ENCODE results near the gene THRA. TPM values are rescaled to one million over a fixed set of nuclear protein-coding genes. Genes with fewer than 3 reads are reported as not detected.

THRA gene
- total and polyA plus RNA-seq, 12 donors: 29.8 to 102 (median 67.1) TPM

GRCh38 chr17:40019140-40019991 is 43.4 kb upstream of the THRA start:
- Histone ChIP-seq H3K27ac (peak overlapping the region in 5 of 10 donors; percentile 8 to 63 (median 60)), H3K4me1 (peaks cover 9 to 76% (median 53%) of the 10 kb centered on the region in 9 donors), H3K27me3 (no peaks in the 10 kb centered on the region), H3K36me3 (peaks cover 0 to 53% (median 37%) of the 10 kb centered on the region in 9 donors), H3K4me3 (no peak overlapping the region), H3K9me3 (no peaks in the 10 kb centered on the region)
- ATAC-seq (peak in 2 of 8 donors; percentile 5 to 51), DNase-seq (peak in 1 of 2 donors; percentile 30)
- TF ChIP-seq CTCF (IDR thresholded peaks at IDR 0.05): no peak
- WGBS, 2 donors: 79 to 82% methylated on average over 24 of the region's 24 CpGs
- intact Hi-C loops (cut with DNase I): loop anchor here in 8 of 10 donors (5.0 to 10.0 kb wide), 6 partner anchors 145 to 275 kb away; partner anchors contain the start of gene CDC6 (in 1 of the 8)

- no peak for TF ChIP-seq CTCF (IDR thresholded peaks at IDR 0.05)
- ATAC-seq: no peak
- Histone ChIP-seq H3K27me3 (no peaks in the 10 kb centered on the region), H3K36me3 (peaks cover 0 to 61% (median 43%) of the 10 kb centered on the region in 9 donors), H3K9me3 (no peaks in the 10 kb centered on the region), H3K4me3 (no peak overlapping the region), H3K27ac (peak overlapping the region in 1 of 10 donors; percentile 14), H3K4me1 (peaks cover 5 to 69% (median 45%) of the 10 kb centered on the region in 9 donors)
- whole genome bisulfite sequencing, 2 donors: 90 to 92% methylated on average over 13 of the region's 13 CpGs
- intact Hi-C loops (cut with DNase I): loop anchor here in 2 of 10 donors (10.0 kb wide), 1 partner anchor 145 kb away; no protein-coding TSS in a partner anchor
- DNase-seq: no peak
These were observed 42.6 kb upstream of the THRA start for GRCh38 chr17:40020146-40020545.

- Histone ChIP-seq H3K9me3 (no peaks in the 10 kb centered on the region), H3K4me1 (peaks cover 6 to 69% (median 39%) of the 10 kb centered on the region in 9 donors), H3K27me3 (no peaks in the 10 kb centered on the region), H3K36me3 (peaks cover 0 to 75% (median 56%) of the 10 kb centered on the region in 9 donors), H3K27ac (peak overlapping the region in 3 of 10 donors; percentile 4 to 28 (median 24)), H3K4me3 (no peak overlapping the region)
- no peak for TF ChIP-seq CTCF (IDR thresholded peaks at IDR 0.05)
- peak in 1 of 8 donors; percentile 25 for ATAC-seq
- intact Hi-C loops (cut with DNase I): loop anchor here in 2 of 10 donors (10.0 kb wide), 1 partner anchor 143 kb away; no protein-coding TSS in a partner anchor
- DNase-seq: no peak
- 70 to 82% methylated on average over 9 of the region's 9 CpGs for WGBS, 2 donors
These were observed 41.3 kb upstream of the THRA start for GRCh38 chr17:40021451-40021971.

- H3K27ac ChIP-seq: peak overlapping the region in 1 of 10 donors; percentile 50
- intact Hi-C loops (cut with DNase I): loop anchor here in 2 of 10 donors (10.0 kb wide), 1 partner anchor 142 kb away; no protein-coding TSS in a partner anchor
These were observed 40.3 kb upstream of the THRA start for GRCh38 chr17:40022497-40022896.

More at GRCh38 chr17:40022497-40022896, 40.3 kb upstream of the THRA start:
- Histone ChIP-seq H3K9me3 (no peaks in the 10 kb centered on the region), H3K36me3 (peaks cover 0 to 84% (median 62%) of the 10 kb centered on the region in 9 donors), H3K27me3 (no peaks in the 10 kb centered on the region), H3K4me3 (no peak overlapping the region), H3K4me1 (peaks cover 8 to 68% (median 35%) of the 10 kb centered on the region in 9 donors)
- DNase-seq: no peak
- ATAC-seq: no peak
- 93 to 94% methylated on average over 9 of the region's 9 CpGs for WGBS, 2 donors
- TF ChIP-seq CTCF (IDR thresholded peaks at IDR 0.05): no peak
